OCI-LY3 (cell line): ENCODE results near the gene ROBO2.

Experiments
- CTCF ChIP-seq: fragments of 200-600, 300-600 bp; sonication (generic); IDR thresholded peaks from 2 replicates; pipeline ENCODE4 v1.5.1; 2014; ENCODE audit warnings: antibody characterized with exemption, low read length, low read depth
- EZH2phosphoT487 ChIP-seq: fragments of 200-600 bp; shearing (Covaris generic); IDR thresholded peaks from 2 replicates; pipeline ENCODE4 v1.6.1; 2018; ENCODE audit warnings: antibody characterized with exemption, mixed run types, low read depth

GRCh38 chr3:77514766-77515165 is 474.9 kb downstream of the ROBO2 start:
- TF ChIP-seq CTCF (no peak), EZH2phosphoT487 (no peak)
